Measurements from ENCODE around the gene CCDC61. TPM values are rescaled to one million over a fixed set of nuclear protein-coding genes. Genes with fewer than 3 reads are reported as not detected.
A peak's percentile ranks its signal among the peaks of the same experiment; 100 is the strongest.

The CCDC61 gene
- total and polyA plus RNA-seq, 2 donors from 2014 or later, result 17.8 to 22.2 TPM

DNA sequence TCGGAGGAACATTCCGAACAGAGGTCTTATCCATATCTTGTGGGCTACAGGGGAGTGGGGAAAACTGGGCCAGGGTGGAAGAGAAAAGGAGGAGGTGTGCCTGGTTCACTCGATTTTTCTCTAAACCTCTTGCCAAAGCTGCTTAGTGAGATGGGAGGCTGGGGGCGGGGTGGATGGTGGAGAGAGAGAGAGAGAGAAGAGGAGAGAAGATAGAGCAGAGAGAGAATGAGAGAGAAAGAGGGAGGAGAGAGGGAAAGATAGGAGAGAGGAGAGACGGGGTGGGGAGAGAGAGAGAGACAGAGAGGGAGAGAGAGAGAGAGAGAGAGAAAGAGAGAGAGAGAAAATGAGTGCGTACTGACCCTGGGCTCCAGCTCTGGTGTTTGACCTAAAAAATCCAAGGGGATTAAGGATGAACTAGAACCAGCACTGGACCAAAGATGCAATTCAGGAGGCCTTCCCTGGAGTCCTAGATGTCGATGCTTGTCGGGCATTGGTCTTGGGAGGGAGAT lies 35.7 kb upstream of the CCDC61 start:
- no peak for FAIRE-seq
- Histone ChIP-seq H3K9me3 (ENCODE audit: control insufficient read depth in 2 of 3, insufficient read depth in 1 of 3, low read length in 3 of 3) (peaks cover 0 to 2% (median 0%) of the 10 kb centered on the region in 3 donors), H3K4me1 (ENCODE audit: control insufficient read depth in 2 of 3, insufficient read depth in 2 of 3, low read depth in 1 of 3, low read length in 3 of 3) (peaks cover 0 to 10% (median 0%) of the 10 kb centered on the region in 3 donors), H3K36me3 (ENCODE audit: control insufficient read depth in 2 of 3, insufficient read depth in 3 of 3, low read length in 3 of 3) (peaks cover 0 to 3% (median 0%) of the 10 kb centered on the region in 3 donors), H3K4me3 (ENCODE audit: low read length in 3 of 3) (no peak overlapping the region), H3K9ac (ENCODE audit: low read length in 3 of 3) (no peak overlapping the region), H3K27me3 (ENCODE audit: control insufficient read depth, insufficient read depth, low read length) (peaks cover 3% of the 10 kb centered on the region), H3K27ac (ENCODE audit: low read depth in 2 of 2, low read length in 2 of 2) (peak overlapping the region in 1 of 2 donors; percentile 60)
- no peak for DNase-seq
- TF ChIP-seq, protein P1, sequence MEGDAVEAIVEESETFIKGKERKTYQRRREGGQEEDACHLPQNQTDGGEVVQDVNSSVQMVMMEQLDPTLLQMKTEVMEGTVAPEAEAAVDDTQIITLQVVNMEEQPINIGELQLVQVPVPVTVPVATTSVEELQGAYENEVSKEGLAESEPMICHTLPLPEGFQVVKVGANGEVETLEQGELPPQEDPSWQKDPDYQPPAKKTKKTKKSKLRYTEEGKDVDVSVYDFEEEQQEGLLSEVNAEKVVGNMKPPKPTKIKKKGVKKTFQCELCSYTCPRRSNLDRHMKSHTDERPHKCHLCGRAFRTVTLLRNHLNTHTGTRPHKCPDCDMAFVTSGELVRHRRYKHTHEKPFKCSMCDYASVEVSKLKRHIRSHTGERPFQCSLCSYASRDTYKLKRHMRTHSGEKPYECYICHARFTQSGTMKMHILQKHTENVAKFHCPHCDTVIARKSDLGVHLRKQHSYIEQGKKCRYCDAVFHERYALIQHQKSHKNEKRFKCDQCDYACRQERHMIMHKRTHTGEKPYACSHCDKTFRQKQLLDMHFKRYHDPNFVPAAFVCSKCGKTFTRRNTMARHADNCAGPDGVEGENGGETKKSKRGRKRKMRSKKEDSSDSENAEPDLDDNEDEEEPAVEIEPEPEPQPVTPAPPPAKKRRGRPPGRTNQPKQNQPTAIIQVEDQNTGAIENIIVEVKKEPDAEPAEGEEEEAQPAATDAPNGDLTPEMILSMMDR (IDR thresholded peaks at IDR 0.05; ENCODE audit: borderline replicate concordance, extremely low read depth, insufficient read depth), result no peak
- intact Hi-C loops (cut with DNase I), result no loop called here

GRCh38 chr19:45960595-45961235 lies 34.6 kb upstream of the CCDC61 start:
- intact Hi-C loops (cut with DNase I), result no loop called here
- Histone ChIP-seq H3K27me3 (ENCODE audit: control insufficient read depth, insufficient read depth, low read length) (peaks cover 3% of the 10 kb centered on the region), H3K4me1 (ENCODE audit: control insufficient read depth in 2 of 3, insufficient read depth in 2 of 3, low read depth in 1 of 3, low read length in 3 of 3) (peaks cover 0 to 6% (median 0%) of the 10 kb centered on the region in 3 donors), H3K27ac (ENCODE audit: low read depth in 2 of 2, low read length in 2 of 2) (no peak overlapping the region), H3K9me3 (ENCODE audit: control insufficient read depth in 2 of 3, insufficient read depth in 1 of 3, low read length in 3 of 3) (peaks cover 0 to 2% (median 0%) of the 10 kb centered on the region in 3 donors), H3K4me3 (ENCODE audit: low read length in 3 of 3) (no peak overlapping the region), H3K9ac (ENCODE audit: low read length in 3 of 3) (no peak overlapping the region), H3K36me3 (ENCODE audit: control insufficient read depth in 2 of 3, insufficient read depth in 3 of 3, low read length in 3 of 3) (peaks cover 0 to 3% (median 0%) of the 10 kb centered on the region in 3 donors)
- FAIRE-seq (no peak), DNase-seq (no peak)
- TF ChIP-seq, protein P1 (IDR thresholded peaks at IDR 0.05; ENCODE audit: borderline replicate concordance, extremely low read depth, insufficient read depth), result no peak

DNA sequence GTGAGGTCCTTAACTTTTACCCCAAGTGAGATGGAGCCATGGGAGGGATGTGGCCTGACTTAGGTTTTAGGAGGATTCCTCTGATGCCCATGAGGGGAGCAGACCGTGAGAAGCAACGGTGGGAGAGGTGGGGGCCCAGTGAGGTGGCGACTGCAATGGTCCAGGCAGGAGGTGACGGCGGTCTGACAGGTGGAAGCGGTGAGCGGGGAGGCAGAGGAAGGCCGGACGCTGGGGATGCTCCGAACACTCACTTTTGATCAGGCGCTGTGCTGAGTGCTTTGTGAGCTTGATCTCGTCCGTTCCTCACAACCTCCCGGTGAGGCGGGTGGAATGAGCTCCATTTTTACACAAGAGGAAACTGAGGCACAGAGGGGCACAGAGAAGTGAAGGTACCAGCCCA lies 33.2 kb upstream of the CCDC61 start:
- Histone ChIP-seq H3K36me3 (ENCODE audit: control insufficient read depth in 2 of 3, insufficient read depth in 3 of 3, low read length in 3 of 3) (peaks cover 0 to 3% (median 0%) of the 10 kb centered on the region in 3 donors), H3K27ac (ENCODE audit: low read depth in 2 of 2, low read length in 2 of 2) (no peak overlapping the region), H3K4me3 (ENCODE audit: low read length in 3 of 3) (no peak overlapping the region), H3K9ac (ENCODE audit: low read length in 3 of 3) (no peak overlapping the region), H3K4me1 (ENCODE audit: control insufficient read depth in 2 of 3, insufficient read depth in 2 of 3, low read depth in 1 of 3, low read length in 3 of 3) (peaks cover 0 to 4% (median 0%) of the 10 kb centered on the region in 3 donors), H3K27me3 (ENCODE audit: control insufficient read depth, insufficient read depth, low read length) (peaks cover 3% of the 10 kb centered on the region), H3K9me3 (ENCODE audit: control insufficient read depth in 2 of 3, insufficient read depth in 1 of 3, low read length in 3 of 3) (peaks cover 0 to 2% (median 0%) of the 10 kb centered on the region in 3 donors)
- intact Hi-C loops (cut with DNase I), result no loop called here
- DNase-seq, result no peak
- no peak for FAIRE-seq
- TF ChIP-seq, protein P1 (IDR thresholded peaks at IDR 0.05; ENCODE audit: borderline replicate concordance, extremely low read depth, insufficient read depth), result no peak
